RPMI8226 (cell line): ENCODE data around the gene GFOD1.

Experiments used
- DNase-seq: peaks from one replicate; pipeline ENCODE4 v3.0.0-alpha.2; 2015

The GFOD1 gene

DNA sequence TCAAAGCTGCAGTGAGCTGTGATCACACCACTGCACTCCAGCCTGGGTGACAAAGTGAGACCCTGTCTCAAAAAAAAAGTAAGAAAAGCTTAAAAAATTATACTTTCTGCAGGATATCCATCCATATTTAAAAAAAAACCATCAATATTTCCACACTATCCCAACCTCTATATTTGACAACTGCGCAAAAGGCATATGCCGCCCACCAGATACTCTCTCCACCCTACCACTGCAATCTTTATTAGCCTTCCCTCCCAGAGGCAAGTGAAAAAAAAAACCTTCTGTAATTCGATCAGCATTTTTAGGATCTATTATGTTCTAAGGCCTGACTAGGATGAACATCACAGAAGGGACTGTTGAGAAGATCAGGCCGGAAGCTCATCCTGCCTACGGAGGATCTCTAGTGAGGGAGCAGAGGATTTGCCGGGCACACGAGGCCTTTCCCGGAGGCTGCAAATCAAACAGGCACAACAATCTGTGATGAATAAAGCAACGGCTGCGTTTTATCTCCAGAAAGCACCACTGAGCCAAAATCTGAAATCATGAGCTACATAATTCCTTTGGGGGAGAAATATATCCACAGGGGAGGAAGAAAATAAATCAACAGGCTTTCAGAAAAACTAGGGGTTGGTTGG, 65.9 kb downstream of the GFOD1 start:
- no peak for DNase-seq

- no peak for DNase-seq
Measured at GRCh38 chr6:13420269-13420668, 67.1 kb downstream of the GFOD1 start.

DNA sequence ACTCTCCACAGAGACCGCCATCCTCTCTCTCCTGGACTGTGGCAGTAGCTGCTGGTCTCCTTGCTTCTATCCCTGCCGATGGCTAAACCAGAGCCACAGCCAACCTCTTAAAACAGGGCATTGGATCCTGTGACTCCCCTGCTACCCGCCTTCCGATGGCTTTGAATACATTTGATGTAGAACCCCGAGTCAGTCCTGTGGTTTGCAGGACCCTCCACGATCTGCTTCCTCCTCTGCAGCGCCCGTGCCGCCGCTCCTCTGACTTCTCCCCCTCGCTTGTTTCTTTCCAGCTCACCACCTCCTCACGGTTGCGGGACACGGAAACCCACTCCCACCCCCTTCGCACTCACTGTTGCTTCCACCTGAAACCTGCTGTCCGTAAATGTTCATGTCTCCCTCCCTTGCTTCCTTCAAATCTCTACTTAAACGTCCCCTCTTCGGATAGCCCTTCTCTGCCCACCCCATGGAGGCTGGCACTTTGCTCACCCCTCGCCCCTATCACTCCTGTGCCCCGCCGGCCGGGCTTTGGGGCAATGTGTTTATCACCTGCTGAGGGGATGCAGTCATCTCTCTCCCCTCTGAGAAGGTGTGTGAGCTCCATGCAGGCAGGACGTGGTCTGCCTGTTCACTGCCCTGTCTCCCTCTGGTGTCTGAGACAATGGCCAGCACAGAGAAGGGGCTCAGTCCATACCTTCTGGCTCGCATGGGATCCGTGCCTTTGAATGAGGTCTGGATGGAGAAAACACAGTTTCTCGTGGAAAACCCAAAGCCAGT, 67.8 kb downstream of the GFOD1 start:
- no peak for DNase-seq

DNA sequence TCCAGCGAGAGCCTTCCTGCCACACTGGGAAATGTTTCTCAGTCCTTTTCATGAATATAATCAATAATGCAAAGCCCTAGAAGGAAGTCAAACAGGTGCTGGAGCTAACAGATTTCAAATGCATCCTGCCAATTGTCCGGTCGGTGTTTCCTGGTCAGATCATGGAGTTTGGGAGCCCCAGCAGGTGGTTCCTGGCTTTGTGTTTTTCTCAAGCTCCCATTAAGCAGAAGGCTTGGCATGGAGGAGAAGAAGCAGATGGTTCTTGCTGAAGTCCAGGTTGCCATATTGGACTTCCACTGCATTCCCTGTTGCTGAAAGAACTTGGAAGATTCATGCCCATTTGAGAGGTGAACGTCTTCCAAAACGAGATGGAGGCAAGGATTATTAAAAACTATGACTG, 68.6 kb downstream of the GFOD1 start:
- no peak for DNase-seq

- DNase-seq: no peak
Measured at GRCh38 chr6:13417954-13418353, 69.4 kb downstream of the GFOD1 start.

- no peak for DNase-seq
Measured at GRCh38 chr6:13417431-13417830, 70.0 kb downstream of the GFOD1 start.

DNA sequence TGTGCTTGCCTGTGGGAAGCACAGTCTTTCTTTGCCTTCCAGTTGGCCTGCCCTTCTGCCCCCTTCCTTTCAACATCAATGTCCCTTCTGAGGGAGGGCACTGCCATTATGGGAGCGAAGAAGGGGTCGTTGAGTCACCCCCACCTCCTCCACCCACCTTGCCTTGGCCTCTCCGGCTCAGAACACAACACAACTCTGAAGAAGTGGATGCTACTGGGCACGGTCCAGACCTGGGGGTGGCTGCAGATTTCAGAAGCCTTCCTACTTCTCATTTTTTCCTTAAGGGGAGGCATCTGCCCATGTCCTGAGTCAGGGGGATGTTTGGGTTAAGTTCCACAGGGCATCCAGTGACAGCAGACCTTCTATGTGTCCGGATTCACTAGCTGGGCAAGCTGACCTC, 72.1 kb downstream of the GFOD1 start:
- DNase-seq: no peak

- no peak for DNase-seq
Measured at GRCh38 chr6:13413900-13414555, 73.4 kb downstream of the GFOD1 start.

GRCh38 chr6:13413466-13413862, 73.9 kb downstream of the GFOD1 start:
- DNase-seq: no peak

- DNase-seq: no peak
Measured at GRCh38 chr6:13412639-13413465, 74.5 kb downstream of the GFOD1 start.

GRCh38 chr6:13412211-13412610, 75.2 kb downstream of the GFOD1 start:
- DNase-seq: no peak

GRCh38 chr6:13411484-13411883, 75.9 kb downstream of the GFOD1 start:
- DNase-seq: no peak

- DNase-seq: no peak
Measured at GRCh38 chr6:13409991-13410390, 77.4 kb downstream of the GFOD1 start.

DNA sequence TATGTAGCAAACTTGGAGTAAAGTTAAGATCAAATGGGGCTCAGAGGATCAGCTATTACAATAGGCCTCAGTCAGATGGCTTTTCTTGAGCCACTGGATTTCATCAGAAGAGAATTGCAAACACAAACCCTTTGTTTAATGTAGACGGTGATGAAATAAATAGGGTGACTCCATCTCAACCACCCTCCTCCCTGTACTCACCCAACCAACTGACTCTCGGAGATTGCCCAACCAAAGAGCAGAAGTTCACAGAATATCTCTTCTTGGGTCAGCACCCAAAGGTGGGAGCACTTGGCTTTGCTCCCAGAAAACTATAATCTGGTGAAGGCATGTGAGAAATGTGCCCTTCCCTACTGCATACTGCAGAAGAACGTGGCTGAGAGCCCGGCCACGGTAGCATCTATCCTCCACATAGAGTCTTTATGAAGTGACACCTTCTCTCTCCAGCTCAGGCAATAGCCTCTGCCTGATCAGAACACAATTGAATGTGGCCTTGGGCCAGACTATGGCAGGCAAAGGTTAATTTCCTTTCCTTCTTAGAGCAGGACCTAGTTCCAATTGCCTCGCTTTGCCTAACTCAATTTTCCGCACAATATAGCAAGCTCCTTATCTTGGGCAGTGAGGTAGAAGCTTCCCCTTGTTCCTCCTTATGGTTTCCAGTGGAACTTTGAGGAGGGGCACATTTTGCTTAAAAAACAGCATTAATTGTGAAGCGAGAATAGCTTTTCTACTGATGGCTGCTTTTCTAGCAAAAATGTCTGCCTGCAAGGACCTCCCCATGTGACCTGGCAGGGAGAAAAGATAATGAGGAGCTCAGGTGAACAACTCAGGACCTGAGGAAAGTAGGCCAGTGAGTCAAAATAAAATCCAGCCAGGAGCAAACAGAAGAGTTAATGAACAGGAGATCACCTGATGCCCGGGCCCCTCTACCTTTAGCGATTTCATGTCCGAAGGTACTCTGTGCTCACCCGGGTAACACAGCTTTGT, 79.4 kb downstream of the GFOD1 start:
- no peak for DNase-seq

DNA sequence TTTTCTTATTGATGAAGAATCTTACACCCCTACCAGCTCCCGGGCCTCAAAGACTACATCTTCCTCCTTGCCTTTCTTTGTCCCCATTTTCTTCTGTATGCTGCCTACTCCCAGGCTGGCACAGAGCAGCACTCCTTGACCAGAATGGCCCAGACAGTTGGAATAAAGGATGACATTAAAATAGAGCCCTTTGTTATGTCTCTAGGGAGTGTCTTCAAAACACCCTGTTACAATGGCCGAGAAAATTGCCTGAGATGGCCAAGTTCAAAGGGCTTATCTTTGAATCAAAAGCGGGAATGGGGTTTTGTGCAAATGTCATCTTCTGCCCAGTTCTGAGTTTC, 80.1 kb downstream of the GFOD1 start:
- no peak for DNase-seq

- DNase-seq: no peak
Measured at GRCh38 chr6:13406781-13407180, 80.6 kb downstream of the GFOD1 start.

GRCh38 chr6:13405961-13406477, 81.4 kb downstream of the GFOD1 start:
- DNase-seq: no peak

DNA sequence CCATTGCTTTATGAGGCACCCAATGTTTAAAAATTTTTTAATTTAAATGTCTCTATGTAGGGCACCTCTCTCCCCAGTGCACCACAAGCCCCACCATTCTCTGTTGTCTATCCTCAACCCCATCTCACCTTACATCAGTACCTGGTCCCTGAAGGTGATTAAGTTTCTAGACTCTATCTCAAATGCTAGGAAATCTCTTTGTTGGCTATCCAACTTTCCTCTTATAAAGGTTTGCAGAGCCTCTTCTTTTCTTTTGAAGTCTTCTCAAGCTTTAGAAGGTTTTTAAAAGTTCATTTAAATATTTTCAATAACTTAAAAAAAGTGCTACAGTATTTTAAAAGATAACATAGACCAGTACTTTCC, 82.5 kb downstream of the GFOD1 start:
- DNase-seq: no peak

DNA sequence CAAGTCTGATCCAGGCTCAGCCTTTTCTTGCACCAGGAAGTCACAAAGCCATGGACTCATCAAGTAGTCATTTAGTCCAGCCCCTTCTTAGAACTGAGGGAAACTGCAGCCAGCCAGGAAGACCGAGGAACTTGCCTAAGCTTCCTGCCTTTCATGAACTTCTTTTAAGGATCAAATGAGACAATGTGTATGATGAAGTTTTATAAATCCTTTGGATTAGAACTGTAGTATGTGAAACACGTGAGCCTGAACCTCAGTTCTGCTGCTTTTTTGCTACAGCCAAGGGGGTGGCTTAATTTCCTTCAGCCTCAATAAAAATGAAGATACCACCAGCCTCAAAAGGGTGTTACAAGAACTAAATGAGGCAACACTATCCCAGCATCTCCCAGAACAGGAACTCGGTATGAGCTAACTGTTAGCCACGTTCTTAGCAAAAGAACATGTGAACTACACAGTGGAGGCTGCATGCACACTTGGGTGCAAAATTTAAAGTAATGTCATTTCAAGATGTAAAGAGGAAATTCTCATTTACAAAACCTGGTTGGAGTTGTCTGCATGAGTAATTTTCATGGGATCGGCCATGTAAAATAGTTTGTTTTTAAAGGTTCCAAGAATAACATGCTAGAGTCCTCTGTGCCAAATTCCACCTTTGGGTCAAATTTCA, 83.0 kb downstream of the GFOD1 start:
- no peak for DNase-seq

GRCh38 chr6:13402711-13403110, 84.7 kb downstream of the GFOD1 start:
- no peak for DNase-seq

DNA sequence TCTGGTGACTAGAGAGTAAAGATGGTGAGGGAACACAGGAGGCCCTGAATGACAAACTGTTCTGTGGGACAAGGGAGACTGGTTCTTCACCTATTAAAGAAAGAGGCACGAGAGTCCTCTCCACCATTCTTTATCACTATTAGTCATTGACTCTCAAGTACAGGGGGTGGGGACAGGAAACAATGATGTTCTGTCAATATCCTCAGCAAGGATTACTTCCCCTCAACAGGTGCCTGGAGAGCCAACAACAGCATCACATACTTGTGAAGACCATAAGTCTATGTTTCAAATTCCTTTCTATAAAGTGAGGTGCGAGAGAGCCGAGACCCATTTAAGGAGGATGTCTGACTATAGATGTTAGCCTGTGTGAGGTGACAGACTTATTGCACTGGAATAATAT, 86.6 kb downstream of the GFOD1 start:
- DNase-seq: no peak
